ENCODE measurements around the gene ZNF681.
"Not testable (repeated sequence)": the region's sequence is repeated elsewhere in the genome, so short reads cannot be mapped to it uniquely, and the experiment has no call there.

The ZNF681 gene

DNA sequence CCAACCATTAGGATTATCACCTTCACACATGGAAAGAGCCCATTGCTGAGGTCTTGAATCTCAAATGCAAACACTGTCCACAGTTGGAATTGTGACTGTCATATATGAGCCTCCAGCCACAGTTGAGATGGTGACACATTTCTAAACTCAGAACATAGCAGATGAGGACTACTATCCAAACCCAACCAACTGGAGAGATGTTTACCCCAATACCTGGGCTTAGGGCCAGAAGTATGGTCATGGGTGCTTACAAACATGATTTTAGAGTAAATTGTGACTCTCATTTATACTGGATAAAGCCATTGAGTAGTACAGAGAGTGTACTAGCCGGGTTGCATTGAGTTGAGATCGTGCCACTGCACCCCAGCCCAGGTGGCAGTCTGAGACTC lies 14.0 kb upstream of the ZNF681 start:
- peak; percentile 28 for DNase-seq

DNA sequence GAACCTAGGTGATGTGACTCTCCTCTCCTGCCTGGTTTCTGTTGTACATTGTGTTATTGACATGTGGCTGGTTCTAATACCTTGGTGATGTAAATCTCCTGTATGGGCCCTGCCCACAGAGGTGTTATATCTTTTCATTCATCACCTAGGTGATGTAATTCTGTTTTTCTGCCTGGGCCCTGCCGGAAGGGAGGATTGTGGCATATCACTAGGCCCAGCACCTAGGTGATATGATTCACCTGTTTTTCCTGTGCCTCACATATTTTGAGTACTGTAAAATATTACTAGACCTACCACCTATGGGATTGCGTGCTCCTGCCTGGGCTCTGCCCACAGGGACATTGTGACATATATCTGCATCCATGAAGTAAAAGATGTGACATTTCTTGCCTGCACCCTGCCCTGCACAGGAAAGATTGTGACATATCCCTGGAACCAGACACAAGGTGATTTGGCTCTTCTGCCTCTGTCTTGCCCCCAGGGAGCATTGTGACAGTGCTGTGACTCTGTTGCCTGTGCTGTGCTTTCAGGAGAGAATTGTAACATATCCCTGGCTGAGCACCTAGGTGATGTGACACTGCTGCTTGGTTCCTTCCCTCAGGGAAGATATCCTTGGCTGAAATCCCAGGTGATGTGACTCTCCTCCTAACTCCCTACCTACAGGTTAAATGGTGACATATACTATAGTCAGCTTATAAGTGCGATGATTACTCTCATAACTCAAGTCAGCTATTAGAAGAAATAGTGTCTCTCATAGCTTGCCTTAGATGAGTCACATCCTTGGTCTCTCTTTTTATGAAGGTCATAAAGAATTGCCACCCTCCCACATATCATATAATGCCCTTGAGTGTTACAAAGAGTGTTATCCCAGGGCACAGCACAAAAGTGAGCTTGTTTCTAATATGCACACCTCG lies 13.3 kb upstream of the ZNF681 start:
- DNase-seq = peak; percentile 30

DNA sequence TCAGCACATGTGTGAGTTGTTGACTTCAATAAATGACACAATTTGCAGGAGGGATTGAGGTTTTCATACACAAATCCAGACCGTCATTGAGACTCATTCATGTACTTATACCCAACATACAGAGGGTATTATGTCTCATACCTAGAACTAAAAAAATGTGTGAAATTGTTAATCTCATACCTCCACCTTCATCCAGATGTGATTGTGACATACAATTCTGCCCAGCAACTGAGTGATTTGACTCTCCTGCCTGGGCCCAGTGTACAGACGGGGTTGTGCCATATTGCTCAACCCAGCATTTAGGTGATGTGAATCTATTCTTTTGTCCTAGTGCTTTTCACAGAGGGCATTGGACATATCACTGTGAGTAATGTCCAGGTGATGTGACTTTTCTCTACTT lies 12.6 kb upstream of the ZNF681 start:
- DNase-seq = peak; percentile 1

DNA sequence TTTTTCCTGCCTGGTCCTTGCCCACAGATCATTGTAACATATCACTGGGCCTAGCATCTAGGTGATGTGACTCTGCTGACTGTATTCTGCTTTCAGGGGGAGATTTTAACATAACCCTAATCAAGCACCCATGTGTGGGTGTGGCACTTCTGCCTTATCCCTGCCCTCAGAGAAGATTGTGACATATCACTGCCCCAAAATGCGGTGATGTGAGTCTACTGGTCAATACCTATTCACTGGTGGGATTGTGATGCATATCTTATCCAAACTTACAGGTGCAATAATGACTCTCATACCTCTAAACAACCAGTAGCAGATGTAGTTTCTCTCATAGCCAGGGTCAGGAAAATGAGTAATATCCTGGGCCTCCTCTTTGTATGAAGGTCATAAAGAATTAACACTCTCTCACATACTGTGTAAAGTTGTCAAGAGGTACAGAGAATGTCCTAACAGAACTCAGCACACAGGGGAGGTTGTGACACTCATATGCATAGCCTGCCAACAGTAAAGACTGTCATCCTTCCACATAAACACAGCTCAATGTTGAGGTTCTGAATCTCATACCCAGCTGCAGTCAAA lies 12.1 kb upstream of the ZNF681 start:
- DNase-seq = no peak

DNA sequence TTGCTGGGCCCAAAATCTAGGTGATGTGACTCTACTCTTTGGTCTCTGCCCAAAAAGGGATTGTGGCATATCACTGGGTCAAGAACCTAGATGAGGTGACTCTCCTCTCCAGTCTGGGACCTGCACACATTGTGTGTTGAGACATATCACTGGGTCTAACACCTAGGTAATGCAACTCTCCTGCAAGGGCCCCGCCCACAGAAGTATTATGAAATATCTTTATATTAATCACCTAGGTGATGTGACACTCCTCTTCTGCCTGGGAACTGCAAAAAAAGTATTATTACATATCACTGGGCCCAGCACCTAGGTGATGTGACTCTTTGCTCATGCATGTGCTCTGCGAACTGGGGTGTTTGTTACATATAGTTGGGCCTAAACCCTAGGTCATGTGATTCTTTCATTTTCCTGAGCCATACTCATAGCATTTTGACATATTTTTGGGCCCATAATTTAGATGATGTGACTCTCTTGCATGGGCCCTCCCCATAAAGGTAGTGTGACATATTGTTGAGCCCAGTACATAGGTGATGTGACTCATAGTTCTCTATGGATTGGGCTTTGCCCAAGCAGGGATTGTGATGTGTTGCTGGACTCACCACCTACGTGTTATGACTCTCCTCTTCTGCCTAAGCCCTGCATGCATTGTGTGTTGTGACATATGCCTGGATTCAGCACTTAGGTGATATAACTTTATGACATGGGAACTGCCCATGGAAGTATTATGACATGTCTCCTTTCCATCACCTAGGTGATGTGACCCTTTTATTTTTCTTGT lies 11.2 kb upstream of the ZNF681 start:
- no peak for DNase-seq

DNA sequence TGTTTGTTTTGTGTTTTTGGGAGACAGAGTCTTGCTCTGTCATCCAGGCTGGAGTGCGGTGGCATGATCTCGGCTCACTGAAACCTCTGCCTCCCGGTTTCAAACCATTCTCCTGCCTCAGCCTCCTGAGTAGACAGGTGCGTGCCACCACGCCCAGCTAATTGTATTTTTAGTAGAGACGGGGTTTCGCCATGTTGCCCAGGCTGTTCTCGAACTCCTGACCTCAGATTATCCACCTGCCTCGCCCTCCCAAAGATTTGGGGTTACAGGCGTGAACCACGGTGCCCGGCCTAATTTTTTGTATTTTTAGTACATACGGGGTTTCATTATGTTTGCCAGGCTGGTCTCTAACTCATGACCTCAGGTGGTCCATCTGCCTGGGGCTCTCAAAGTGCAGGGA lies 8.3 kb upstream of the ZNF681 start:
- DNase-seq = peak; percentile 24

DNA sequence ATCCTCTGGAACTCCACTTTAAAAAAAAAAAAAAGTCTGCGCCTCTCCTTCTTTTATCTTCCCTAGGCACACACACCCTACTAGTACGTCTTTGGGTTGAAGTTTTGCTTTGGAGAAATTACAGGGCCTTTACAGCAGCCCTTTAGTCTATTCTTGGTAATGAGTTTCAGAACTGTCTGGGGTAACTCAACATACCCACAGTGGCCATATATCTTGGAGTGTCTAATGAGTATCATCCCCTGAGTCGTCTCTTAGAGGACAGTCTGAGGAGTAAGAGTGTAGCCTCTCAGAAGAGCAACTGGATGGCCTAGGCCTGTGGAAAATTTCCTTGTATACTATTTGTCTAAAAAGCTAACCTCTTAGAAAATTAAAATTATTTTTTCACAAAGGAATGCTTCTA lies 6.1 kb upstream of the ZNF681 start:
- no peak for DNase-seq

DNA sequence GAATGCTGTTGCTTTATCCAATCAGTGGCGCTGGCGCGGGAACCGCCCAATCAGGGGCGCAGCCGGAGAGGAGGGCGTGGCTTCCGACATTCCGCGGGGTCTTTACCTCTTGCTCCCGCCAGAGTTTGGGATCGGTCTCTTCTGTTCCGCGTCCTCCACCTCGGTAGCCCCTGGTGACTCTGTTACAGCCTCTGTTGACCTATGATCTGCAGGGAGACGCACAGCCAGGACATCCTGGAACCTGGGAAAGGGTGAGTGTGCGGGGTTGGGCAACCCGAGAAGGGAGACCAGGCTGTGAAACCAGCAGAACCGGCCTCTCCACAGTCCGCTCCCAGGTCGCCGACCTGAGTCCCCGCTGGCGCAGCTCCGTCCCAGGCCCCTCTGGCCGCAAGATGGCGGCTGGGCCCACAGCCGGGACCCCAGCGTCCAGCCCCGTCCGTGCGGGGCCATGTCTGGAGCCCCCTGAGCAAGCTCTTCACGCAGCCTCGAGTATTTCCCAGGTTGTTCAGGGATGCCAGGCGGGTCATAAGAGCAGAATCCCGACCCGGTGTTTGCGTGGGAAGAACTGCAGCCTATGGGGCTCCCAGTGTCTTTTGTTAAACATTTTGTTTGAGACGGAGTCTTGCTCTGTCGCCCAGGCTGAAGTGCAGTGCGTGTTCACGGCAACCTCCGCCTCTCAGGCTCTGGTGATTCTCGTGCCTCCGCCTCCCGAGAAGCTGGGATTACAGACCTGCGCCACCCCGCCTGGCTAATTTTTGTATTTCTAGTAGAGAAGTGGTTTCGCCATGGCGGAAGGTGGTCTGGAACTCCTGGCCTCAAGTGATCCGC lies 4.4 kb upstream of the ZNF681 start:
- peak; percentile 92 for DNase-seq

DNA sequence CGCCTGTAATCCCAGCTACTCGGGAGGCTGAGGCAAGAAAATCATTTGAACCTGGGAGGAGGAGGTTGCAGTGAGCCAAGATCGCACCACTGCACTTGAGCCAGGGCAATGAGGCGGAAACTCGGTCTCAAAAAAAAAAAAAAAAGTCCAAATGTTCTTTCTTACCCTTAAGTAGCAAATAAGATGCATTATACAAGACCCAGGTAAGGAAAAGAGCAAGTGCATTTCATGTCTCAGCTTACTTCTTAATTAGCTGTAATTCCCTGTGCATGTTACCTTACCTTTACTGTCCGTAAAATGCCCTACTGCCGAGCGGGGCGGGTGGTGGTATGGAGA lies 3.8 kb upstream of the ZNF681 start:
- no peak for DNase-seq

DNA sequence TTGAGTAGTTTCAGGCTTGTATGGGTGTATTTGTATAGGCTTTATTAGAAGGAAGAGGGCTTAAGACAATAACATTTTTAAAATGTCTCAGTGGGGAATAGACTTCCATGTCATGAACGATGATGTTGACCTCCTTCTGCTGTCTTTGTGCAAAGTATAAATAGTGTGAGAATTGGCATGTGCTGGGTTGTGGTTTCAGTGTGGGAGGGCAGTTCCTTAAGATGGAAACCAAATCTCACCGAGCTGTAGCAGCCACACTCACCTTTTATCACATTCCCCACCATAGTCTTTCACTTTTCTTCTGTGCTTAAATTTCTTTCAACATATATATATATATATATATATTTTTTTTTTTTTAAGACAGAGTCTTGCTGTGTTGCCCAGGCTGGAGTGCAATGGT lies 1.6 kb upstream of the ZNF681 start:
- not testable (repeated sequence) for DNase-seq

DNA sequence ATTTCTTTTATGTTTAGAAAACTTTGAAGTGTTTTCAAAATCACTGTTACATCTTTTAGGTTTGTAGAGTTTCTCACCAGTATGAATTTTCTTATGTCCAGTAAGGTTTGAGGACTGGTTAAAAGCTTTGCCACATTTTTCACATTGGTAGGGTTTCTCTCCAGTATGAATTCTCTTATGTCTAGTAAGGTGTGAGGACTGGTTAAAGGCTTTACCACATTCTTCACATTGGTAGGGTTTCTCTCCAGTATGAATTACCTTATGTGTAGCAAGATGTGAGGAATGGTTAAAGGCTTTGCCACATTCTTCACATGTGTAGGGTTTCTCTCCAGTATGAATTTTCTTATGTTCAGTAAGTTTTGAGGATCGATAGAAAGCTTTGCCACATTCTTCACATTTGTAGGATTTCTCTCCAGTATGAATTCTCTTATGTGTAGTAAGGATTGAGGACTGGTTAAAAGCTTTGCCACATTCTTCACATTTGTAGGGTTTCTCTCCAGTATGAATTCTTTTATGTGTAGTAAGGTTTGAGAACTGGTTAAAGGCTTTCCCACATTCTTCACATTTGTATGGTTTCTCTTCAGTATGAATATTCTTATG lies 15.0 kb downstream of the ZNF681 start:
- DNase-seq = not testable (repeated sequence)

DNA sequence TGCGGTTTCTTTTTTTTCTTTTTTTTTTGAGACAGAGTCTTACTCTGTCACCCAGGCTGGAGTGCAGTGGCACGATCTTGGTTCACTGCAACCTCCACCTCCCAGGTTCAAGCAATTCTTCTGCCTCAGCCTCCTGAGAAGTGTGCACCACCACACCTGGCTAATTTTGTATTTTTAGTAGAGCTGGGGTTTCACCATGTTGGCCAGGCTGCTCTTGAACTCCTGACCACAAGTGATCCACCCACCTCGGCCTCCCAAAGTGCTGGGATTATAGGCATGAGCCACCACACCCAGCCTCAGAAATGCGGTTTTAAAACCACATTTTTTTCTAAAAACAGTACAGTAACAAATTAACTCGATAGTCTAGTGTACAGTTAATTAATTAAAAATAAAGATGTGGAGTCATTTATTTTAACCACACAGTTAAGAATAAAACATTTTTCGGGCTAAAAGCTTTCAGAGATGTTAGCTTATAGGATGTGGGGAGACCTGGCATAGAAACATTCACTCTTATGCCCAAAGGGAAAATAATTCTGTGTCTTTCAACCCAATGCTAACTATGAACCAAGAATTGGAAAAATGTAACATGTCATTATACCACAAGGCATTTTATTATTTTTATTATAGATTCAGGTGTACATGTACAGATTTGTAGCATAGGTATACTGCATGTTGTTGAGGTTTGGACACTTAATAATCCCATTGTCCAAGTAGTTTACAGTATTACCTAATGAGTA lies 27.8 kb downstream of the ZNF681 start:
- not testable (repeated sequence) for DNase-seq

DNA sequence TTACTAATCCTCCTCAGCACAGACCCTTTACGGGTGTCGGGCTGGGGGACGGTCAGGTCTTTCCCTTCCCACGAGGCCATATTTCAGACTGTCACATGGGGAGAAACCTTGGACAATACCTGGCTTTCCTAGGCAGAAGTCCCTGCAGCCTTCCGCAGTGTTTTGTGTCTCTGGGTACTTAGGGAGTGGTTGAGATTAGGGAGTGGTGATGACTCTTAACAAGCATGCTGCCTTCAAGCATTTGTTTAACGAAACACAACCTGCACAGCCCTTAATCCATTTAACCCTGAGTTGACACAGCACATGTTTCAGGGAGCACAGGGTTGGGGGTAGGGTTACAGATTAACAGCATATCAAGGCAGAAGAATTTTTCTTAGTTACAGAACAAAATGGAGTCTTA lies 34.5 kb downstream of the ZNF681 start:
- DNase-seq = not testable (repeated sequence)

DNA sequence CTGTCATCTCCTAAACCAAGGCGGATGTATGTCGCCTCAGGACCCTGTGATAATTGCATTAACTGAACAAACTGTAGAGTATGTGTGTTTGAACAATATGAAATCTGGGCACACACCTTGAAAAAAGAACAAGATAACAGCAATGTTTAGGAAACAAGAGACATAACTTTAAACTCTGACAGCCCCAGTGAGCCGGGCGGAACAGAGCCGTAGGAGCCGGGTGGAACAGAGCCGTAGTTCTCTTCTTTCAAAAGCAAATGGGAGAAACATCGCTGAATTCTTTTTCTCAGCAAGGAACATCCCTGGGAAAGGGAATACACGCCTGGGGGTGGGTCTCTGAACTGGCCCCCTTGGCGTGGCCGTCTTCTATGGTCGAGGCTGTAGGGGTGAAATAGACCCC lies 39.9 kb downstream of the ZNF681 start:
- DNase-seq = no peak

DNA sequence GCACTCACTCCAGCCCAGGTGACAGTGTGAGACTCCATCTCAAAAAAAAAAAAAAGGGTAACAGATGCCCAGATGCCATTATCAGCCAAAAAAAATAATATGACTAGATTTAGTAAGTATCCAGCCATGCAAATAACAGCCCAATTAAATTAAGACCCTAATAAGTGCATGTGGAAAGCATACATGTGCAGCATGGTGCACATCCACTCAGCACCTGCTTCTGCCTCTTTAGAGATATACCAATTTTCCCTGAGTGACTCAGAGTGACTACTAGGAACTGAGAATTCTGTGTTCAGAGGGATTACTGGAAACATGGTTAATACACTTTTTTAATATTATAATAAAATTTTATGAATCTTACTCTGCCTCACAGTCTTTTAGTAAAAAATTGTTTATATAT lies 41.9 kb downstream of the ZNF681 start:
- DNase-seq = no peak

DNA sequence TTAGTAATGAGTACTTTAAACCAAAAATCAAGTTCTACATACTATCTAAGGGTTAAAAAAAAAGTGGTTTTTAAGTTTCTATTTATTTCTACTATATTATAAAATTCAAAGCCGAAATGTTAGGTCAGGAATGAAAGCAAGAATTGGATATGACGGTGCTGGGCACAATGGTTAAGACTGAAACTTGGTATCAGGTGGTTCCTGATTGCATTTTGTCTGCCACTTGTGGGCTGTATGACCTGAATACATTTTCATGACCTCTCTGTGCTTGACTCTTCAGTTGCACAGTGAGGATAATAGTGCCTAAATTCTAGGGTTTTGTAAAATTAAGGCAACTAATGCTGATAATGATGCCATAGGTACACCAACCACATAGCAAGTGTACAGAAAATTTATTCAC lies 49.3 kb downstream of the ZNF681 start:
- DNase-seq = no peak

DNA sequence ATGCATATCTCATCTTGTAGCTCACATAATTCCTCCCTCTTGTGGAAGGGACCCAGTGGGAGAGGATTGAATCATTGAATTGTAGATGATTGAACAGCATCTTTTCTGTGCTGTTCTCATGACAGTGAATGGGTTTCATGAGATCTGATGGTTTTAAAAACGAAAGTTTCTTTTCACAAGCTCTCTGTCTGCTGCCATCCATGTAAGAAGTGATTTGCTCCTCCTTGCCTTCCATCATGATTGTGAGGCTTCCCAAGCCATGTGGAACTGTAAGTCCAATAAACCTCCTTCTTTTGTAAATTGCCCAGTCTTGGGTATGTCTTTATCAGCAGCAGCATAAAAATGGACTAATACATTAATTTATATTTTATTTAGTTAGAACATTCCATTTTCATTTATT lies 52.0 kb downstream of the ZNF681 start:
- DNase-seq = no peak

DNA sequence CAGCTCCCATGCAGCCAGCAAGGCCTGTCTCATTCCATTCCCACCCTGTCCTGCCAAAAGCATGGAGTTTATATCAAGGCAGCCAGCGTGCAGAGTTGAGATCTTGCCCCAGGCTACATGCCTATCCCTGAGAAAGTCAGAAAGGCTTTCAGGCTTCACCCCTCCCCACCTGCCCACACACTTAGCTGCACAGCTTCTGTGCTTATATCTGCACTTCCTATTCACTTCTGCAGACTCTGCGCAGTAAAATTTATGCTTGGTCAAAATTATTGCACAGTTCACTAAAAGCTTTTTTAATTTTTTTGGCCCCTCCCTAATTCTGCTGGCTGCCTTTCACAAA lies 59.2 kb downstream of the ZNF681 start:
- no peak for DNase-seq

DNA sequence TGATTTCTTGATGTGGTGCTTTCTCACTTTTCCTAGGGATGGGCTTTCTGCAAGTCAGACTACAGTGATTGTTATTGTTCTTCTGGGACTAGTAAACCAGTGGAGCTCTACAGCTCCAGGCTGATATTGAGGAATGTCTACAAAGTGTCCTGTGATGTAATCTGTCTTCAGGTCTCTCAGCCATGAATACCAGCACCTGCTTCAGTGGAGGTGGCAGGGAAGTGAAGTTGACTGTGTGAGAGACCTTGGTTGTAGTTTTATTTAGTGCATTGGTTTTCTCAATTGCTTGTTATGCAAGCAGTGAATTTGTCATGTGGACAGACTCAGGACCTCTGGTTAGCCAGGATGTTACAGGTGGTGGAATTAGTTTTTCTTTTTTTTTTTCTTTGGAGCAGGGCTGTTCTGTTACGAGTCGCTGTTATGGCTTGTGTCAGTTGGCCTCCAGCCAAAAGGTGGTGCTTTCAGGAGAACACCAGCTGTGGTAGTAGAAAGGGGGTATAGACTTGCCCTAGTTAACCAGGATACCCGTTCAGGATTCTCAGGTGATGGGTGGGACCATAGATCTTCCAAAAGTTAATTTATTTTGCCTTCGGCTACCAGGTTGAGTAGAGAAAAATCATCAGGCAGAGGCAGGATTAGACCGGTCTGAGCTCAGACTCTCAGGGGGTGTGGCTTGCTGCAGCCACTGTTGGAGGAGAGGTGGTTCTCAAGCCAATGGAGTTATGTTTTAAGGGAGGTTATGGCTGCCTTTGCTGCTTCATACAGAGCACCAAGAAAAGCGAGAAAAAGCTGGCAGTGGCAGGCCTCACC lies 59.8 kb downstream of the ZNF681 start:
- DNase-seq = no peak

DNA sequence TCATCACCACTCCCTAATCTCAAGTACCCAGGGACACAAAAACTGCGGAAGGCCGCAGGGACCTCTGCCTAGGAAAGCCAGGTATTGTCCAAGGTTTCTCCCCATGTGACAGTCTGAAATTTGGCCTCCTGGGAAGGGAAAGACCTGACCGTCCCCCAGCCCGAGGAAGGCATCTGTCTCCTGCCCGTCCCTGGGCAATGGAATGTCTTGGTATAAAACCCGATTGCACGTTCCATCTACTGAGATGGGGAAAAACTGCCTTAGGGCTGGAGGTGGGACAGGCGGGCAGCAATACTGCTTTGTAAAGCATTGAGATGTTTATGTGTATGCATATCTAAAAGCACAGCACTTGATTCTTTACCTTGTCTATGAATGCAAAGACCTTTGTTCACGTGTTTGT lies 65.8 kb downstream of the ZNF681 start:
- not testable (repeated sequence) for DNase-seq
